ENCODE results near the gene TAF4. TPM values are rescaled to one million over a fixed set of nuclear protein-coding genes. Genes with fewer than 3 reads are reported as not detected.
"Not testable (repeated sequence)": the region's sequence is repeated elsewhere in the genome, so short reads cannot be mapped to it uniquely, and the experiment has no call there.

Gene TAF4, protein sequence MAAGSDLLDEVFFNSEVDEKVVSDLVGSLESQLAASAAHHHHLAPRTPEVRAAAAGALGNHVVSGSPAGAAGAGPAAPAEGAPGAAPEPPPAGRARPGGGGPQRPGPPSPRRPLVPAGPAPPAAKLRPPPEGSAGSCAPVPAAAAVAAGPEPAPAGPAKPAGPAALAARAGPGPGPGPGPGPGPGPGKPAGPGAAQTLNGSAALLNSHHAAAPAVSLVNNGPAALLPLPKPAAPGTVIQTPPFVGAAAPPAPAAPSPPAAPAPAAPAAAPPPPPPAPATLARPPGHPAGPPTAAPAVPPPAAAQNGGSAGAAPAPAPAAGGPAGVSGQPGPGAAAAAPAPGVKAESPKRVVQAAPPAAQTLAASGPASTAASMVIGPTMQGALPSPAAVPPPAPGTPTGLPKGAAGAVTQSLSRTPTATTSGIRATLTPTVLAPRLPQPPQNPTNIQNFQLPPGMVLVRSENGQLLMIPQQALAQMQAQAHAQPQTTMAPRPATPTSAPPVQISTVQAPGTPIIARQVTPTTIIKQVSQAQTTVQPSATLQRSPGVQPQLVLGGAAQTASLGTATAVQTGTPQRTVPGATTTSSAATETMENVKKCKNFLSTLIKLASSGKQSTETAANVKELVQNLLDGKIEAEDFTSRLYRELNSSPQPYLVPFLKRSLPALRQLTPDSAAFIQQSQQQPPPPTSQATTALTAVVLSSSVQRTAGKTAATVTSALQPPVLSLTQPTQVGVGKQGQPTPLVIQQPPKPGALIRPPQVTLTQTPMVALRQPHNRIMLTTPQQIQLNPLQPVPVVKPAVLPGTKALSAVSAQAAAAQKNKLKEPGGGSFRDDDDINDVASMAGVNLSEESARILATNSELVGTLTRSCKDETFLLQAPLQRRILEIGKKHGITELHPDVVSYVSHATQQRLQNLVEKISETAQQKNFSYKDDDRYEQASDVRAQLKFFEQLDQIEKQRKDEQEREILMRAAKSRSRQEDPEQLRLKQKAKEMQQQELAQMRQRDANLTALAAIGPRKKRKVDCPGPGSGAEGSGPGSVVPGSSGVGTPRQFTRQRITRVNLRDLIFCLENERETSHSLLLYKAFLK
- 13.3 and 21.2 TPM in 2 replicates for total RNA-seq

- DNase-seq (ENCODE audit: extremely low read depth, low read depth, low spot score) = no peak
Measured at GRCh38 chr20:62065674-62066338, at the start of gene TAF4. TSS of gene TAF4 (minus strand) at chr20:62065881. CDS start at chr20:62065810, 71 bp downstream.

GRCh38 chr20:62114894-62115293, 49.2 kb upstream of the TAF4 start:
- no peak for DNase-seq (ENCODE audit: extremely low read depth, low read depth, low spot score)

DNA sequence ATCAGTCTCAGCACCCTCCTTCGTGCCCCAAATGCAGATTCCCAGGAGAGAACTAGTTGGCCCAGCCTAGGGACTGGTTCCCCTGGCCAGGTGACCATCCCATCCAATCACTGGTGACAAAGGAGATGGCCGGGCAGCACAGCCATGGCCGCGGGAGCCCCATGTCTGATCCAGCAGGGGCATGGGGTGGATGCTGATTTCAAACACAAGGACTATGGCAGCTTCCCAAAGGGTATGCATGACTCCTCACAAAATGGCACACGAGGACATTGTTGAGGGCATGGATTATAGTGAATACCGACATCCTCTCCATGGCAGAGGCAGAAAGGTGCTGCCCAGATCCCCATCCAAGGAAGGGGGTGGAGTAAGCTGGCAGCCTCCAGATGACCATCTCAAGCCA, 46.7 kb upstream of the TAF4 start:
- no peak for DNase-seq (ENCODE audit: extremely low read depth, low read depth, low spot score)

DNA sequence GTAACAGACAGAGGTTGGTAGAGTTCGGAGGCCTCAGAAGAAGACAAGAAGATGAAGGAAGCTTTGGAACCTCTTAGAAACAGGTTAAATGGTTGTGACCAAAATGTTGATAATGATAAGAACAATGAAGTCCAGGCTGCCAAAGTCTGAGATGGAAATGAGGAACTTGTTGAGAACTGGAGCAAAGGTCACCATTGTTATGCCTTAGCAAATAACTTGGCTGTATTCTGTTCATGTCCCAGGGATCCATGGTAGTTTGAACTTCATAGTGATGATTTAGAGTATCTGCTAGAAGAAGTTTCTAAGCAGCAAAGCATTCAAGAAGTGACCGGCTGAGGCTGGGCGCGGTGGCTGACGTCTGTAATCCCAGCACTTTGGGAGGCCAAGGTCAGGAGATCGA, 45.5 kb upstream of the TAF4 start:
- no peak for DNase-seq (ENCODE audit: extremely low read depth, low read depth, low spot score)

GRCh38 chr20:62105592-62105991, 39.9 kb upstream of the TAF4 start:
- DNase-seq (ENCODE audit: extremely low read depth, low read depth, low spot score) = no peak

DNA sequence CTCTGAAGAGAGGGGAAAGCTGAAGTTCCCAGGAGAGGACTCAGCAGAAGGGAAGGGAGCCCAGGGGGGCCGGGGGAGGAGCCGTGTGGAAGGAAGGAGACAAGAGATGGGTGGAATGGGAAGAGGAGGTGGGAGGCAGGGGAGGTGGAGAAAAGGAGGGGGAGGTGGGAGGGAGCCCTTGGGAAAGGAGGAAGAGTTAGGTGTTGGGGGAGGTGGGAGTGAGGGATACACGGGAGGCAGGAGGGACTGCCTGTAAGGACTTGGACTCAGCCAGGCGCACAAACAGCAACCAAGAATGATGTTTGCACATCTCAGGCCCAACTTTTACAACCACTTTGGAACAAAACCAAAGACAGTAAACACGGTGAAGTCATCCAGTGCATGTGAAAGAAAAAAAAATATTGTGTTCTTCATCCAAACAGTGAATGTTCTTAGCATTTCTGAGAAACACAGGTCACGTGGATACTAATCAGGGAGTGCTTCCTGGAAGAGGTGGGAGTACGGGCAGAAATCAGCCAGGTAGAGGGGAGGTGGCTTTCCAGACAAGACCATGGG, 39.2 kb upstream of the TAF4 start:
- no peak for DNase-seq (ENCODE audit: extremely low read depth, low read depth, low spot score)

DNA sequence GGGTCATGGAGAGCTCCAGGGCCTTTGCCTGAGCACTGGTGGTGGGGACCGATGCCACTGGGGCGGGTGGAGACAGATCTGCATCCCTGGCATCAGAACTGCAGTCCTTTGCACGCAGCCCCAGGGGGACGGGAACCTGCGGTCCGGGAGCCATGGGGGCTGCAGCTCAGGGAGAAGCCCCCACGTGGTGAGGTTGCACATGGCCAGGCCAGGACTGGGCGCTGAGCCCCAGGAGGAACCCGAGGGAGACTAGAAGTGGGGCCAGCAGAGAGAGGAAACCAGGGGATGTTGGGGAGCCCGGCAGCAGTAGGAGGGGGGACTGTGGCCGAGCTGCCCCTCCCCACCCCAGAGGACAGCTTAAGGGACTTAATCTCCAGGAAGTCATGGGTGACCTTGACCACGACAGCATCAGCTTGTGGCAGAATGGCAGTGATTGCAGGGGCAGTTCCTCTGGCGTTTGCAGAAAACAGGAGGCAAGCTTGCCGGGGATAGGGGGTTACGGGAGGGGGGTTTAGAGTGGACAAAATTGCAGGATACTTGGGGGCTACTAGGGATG, 38.6 kb upstream of the TAF4 start:
- DNase-seq (ENCODE audit: extremely low read depth, low read depth, low spot score) = no peak

- DNase-seq (ENCODE audit: extremely low read depth, low read depth, low spot score) = no peak
Measured at GRCh38 chr20:62103508-62104233, 38.0 kb upstream of the TAF4 start.

DNA sequence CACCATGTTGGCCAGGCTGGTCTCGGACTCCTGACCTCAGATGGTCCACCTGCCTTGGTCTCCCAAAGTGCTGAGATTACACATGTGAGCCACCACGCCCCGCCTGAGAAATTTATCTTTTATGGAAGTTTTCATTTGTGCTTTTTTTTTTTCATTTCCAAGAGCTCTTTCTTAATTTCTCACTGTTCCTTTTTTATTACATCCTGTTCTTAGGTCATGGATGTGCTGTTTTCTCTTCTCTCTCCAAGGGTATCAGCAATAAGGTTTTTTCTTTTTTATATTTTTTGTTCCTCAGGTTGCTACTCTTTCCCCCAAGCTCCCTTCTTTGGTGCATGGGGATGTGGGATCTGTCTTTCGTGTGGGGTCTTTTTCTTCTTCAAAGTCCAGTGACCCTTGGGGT, 35.4 kb upstream of the TAF4 start:
- no peak for DNase-seq (ENCODE audit: extremely low read depth, low read depth, low spot score)

GRCh38 chr20:62097881-62098407, 32.3 kb upstream of the TAF4 start:
- DNase-seq (ENCODE audit: extremely low read depth, low read depth, low spot score) = no peak

DNA sequence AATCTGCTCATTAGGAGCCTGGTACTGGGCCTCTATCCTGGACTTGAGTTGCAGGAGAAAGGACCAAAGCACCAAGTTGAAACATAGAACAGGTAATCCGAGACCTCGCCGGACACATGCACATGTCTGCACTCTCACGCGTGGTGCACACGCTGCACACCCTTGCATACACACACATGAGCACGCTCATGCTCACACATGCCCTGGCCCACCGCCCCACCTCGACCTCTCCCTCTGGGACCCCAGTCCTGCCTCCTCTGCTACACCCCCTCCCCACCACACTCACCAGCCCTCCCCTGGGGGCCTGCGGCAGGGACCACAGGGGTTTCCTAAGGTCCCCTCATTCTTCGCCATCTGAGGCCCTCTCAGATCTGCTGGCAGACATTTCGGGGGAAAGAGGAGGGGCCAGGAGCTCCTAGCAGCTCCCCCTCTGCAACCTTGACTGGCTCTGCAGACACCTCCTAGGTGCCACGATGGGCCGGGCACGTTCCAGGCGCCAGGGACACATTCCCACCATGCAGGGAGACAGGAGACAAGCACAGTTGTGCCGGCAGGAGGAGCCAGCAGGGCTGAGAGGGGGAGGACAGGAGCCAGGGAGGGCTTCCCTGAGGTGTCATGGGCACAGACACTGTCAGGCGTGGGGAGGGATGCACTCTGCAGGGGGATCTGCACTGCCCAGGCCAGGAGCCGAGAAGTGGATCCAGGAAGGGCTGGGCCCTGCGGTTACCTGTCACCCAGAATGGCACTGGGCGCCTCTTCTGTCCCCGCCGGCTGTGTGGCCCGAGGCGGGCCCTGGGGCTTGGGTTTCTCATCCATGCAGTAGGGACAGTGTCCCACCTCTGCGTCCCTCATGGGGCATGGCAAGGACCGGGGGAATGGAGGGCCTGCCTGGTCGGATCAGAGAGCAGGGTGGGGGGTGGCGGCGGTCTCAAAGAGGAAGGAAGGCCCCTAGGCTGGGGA, 31.0 kb upstream of the TAF4 start:
- no peak for DNase-seq (ENCODE audit: extremely low read depth, low read depth, low spot score)

DNA sequence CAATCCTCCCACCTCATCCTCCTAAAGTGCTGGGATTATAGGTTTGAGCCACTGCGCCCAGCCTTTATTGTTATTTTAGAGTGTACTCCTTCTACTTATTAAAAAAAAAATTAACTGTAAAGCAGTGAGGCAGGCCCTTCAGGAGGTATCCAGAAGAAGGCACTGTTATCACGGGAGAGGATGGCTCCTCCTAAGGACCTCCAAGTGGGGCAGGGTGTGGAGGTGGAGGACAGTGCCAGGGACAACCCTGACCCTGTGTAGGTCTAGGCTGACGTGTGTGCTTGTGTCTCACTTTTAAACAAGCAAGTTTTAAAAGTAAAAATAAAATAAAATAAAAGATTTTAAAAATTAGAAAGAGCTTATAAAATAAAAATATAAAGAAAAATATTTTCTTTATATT, 23.7 kb upstream of the TAF4 start:
- no peak for DNase-seq (ENCODE audit: extremely low read depth, low read depth, low spot score)

DNA sequence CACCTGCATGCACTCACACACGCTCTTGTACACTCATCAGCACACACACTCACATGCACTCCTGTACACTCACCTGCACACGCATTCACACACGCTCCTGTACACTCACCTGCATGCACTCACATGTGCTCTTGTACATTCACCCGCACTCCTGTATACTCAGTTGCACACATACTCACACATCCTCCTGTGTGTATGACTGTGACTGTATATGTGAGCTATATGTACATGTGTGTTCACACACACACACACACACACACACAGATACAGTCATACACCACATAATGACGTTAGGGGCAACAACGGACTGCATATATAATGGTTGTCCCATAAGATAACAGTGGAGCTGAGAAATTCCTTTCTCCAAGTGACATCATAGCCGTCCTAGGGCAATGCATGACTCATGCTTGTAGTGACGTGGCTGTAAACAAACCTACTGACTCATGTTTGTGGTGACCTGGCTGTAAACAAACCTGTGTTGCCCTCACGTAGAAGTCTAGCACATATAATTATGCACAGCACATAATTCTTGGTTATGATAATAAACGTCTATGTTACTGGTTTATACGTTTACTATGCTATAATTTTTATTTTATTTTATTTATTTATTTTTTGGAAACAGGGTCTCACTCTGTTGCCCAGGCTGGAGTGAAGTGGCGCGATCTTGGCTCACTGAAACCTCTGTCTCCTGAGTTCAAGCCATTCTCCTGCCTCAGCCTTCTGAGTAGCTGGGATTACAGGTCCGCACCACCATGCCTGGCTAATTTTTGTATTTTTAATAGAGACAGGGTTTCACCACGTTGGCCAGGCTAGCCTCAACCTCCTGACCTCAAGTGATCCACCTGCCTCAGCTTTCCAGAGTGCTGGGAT, 22.8 kb upstream of the TAF4 start:
- DNase-seq (ENCODE audit: extremely low read depth, low read depth, low spot score) = peak; percentile 52

- no peak for DNase-seq (ENCODE audit: extremely low read depth, low read depth, low spot score)
Measured at GRCh38 chr20:62087632-62088031, 22.0 kb upstream of the TAF4 start.

GRCh38 chr20:62087227-62087626, 21.5 kb upstream of the TAF4 start:
- no peak for DNase-seq (ENCODE audit: extremely low read depth, low read depth, low spot score)

DNA sequence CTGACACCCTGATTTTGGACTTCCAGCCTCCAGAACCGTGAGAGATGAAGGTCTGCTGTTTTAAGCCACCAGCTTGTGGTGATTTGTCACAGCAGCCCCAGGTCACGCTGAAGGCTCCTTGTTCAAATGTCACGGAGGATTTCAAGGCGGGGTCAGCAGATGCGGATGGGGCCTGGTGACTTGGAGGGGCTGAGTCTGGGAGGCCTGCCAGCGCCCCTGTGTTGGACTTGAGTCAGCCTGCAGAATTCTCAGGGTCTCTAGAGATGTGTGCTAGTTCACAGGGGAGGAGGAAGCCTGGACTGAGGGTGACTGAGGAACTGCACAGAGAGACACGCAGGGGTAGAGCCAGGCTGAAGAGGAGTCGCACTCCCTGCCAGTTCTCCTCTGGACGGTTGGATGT, 19.5 kb upstream of the TAF4 start:
- no peak for DNase-seq (ENCODE audit: extremely low read depth, low read depth, low spot score)

- not testable (repeated sequence) for DNase-seq (ENCODE audit: extremely low read depth, low read depth, low spot score)
Measured at GRCh38 chr20:62084224-62084623, 18.5 kb upstream of the TAF4 start.

Data from glomerular endothelial cell (primary cell).